Neuronal stem cell (in vitro differentiated cells): ENCODE data around the gene GDPD3.

Source experiments
- DNase-seq: peaks from one replicate; pipeline ENCODE4 v3.0.0-alpha.2; 2013; ENCODE audit warnings: low spot score
- H2AFZ ChIP-seq: one replicate; pipeline ENCODE4 v1.6.1; 2013; ENCODE audit warnings: mild to moderate bottlenecking, low read length, inconsistent platforms
- H2AK5ac ChIP-seq: 2 replicates; pipeline ENCODE4 v1.6.1; 2013; ENCODE audit warnings: low read depth, mild to moderate bottlenecking, inconsistent platforms, low read length, moderate library complexity, mixed read lengths
- H2BK120ac ChIP-seq: 2 replicates; pipeline ENCODE4 v1.6.1; 2013; ENCODE audit warnings: low read depth, mild to moderate bottlenecking, inconsistent platforms, low read length, moderate library complexity, mixed read lengths
- H2BK12ac ChIP-seq: one replicate; pipeline ENCODE4 v1.6.1; 2013; ENCODE audit warnings: low read length, inconsistent platforms
- H2BK15ac ChIP-seq: 2 replicates; pipeline ENCODE4 v1.6.1; 2013; ENCODE audit warnings: mild to moderate bottlenecking, low read length, inconsistent platforms, mixed read lengths
- H2BK5ac ChIP-seq: one replicate; pipeline ENCODE4 v1.6.1; 2013; ENCODE audit warnings: inconsistent platforms, mild to moderate bottlenecking, low read length, moderate library complexity
- H3K14ac ChIP-seq: one replicate; pipeline ENCODE4 v1.6.1; 2013; ENCODE audit warnings: low read length, inconsistent platforms
- H3K18ac ChIP-seq: 2 replicates; pipeline ENCODE4 v1.6.1; 2013; ENCODE audit warnings: low read length, inconsistent platforms
- H3K23ac ChIP-seq: 2 replicates; pipeline ENCODE4 v1.6.1; 2013; ENCODE audit warnings: low read depth, mild to moderate bottlenecking, mixed read lengths, low read length, inconsistent platforms; ENCODE audit not compliant: poor library complexity
- H3K27ac ChIP-seq: replicated peaks from 3 replicates; pipeline ENCODE4 v1.5.1; 2013; ENCODE audit warnings: low read length, inconsistent platforms
- H3K27me3 ChIP-seq, 3 experiments: 2 replicates each; pipeline ENCODE4 v1.6.1; 2013; ENCODE audit warnings: low read length in 3 of 3, mild to moderate bottlenecking in 2 of 3, inconsistent platforms in 1 of 3, low read depth in 1 of 3, mixed read lengths in 1 of 3, moderate library complexity in 1 of 3; ENCODE audit not compliant: control insufficient read depth in 3 of 3, insufficient read depth in 3 of 3
- H3K36me3 ChIP-seq, 2 donors: replicated peaks in 1 of 2; 2 replicates each; pipeline ENCODE4 v1.6.1; 2013; ENCODE audit warnings: low read length in 2 of 2; ENCODE audit not compliant: control insufficient read depth in 2 of 2, insufficient read depth in 2 of 2
- H3K4ac ChIP-seq: 2 replicates; pipeline ENCODE4 v1.6.1; 2013; ENCODE audit warnings: inconsistent platforms, mild to moderate bottlenecking, low read length, moderate library complexity
- H3K4me1 ChIP-seq, 2 donors: 1 replicate in 1 of 2; 2 replicates in 1 of 2; pipeline ENCODE4 v1.6.1; 2013; ENCODE audit warnings: low read length in 2 of 2, low read depth in 1 of 2; ENCODE audit not compliant: control insufficient read depth in 2 of 2, insufficient read depth in 1 of 2
- H3K4me2 ChIP-seq: one replicate; pipeline ENCODE4 v1.6.1; 2013; ENCODE audit warnings: mild to moderate bottlenecking, low read length, inconsistent platforms; ENCODE audit not compliant: insufficient read depth, poor library complexity, severe bottlenecking
- H3K4me3 ChIP-seq, 2 donors: 2 replicates each; pipeline ENCODE4 v1.5.1; 2013; ENCODE audit warnings: low read length in 2 of 2, mild to moderate bottlenecking in 2 of 2, inconsistent platforms in 1 of 2, moderate library complexity in 1 of 2
- H3K79me1 ChIP-seq: one replicate; pipeline ENCODE4 v1.6.1; 2013; ENCODE audit warnings: low read depth, mild to moderate bottlenecking, inconsistent platforms, low read length, moderate library complexity
- H3K9ac ChIP-seq: one replicate; pipeline ENCODE4 v1.6.1; 2013; ENCODE audit warnings: mild to moderate bottlenecking, low read depth, low read length, inconsistent platforms; ENCODE audit not compliant: poor library complexity
- H3K9me3 ChIP-seq, 2 donors: replicated peaks in 1 of 2; 2 replicates each; pipeline versions ENCODE3 to v1.6.1; 2013; ENCODE audit warnings: low read length in 2 of 2, mild to moderate bottlenecking in 2 of 2, inconsistent platforms in 1 of 2, low read depth in 1 of 2, mixed read lengths in 1 of 2, moderate library complexity in 1 of 2; ENCODE audit not compliant: control insufficient read depth in 2 of 2, insufficient read depth in 1 of 2
- H4K8ac ChIP-seq: one replicate; pipeline ENCODE4 v1.6.1; 2013; ENCODE audit warnings: low read depth, mild to moderate bottlenecking, inconsistent platforms, low read length, moderate library complexity
- H4K91ac ChIP-seq: one replicate; pipeline ENCODE4 v1.6.1; 2013; ENCODE audit warnings: low read length, low read depth, mild to moderate bottlenecking, inconsistent platforms; ENCODE audit not compliant: poor library complexity
- WGBS, 2 donors: extraction: QIAGEN DNeasy Blood & Tissue Kit; methylation state at CpG; one replicate each; pipeline ENCODE4 v1.1.7; 2013; ENCODE audit warnings: missing lambda C conversion rate in 2 of 2, mixed read lengths in 1 of 2; ENCODE audit not compliant: insufficient read length in 2 of 2, insufficient replicate concordance in 1 of 2; ENCODE audit errors: extremely low coverage in 2 of 2; 5-methylcytosine and 5-hydroxymethylcytosine counted together

Gene GDPD3

DNA sequence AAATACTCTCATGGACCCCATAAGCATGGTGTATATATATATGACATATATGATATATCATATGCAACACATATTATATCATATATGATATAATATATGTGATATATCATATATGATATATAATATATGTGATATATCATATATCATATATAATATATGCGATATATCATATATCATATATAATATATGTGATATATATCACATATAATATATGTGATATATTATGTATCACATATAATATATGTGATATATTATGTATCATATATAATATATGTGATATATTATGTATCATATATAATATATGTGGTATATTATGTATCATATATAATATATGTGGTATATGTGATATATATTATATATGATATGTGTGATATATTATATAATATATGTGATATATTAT, 31.6 kb upstream of the GDPD3 start:
- no peak overlapping the region for H2AK5ac ChIP-seq
- no peak overlapping the region for H4K8ac ChIP-seq
- H3K36me3 ChIP-seq, result no peaks in the 10 kb centered on the region
- H3K4ac ChIP-seq, result no peak overlapping the region
- H3K23ac ChIP-seq, result no peak overlapping the region
- no peak overlapping the region for H3K9ac ChIP-seq
- no peak overlapping the region for H3K14ac ChIP-seq
- no peak overlapping the region for H2BK12ac ChIP-seq
- no peak for DNase-seq
- H2BK15ac ChIP-seq, result no peak overlapping the region
- H2AFZ ChIP-seq, result no peak overlapping the region
- no peaks in the 10 kb centered on the region for H3K9me3 ChIP-seq
- WGBS, 2 donors, result no CpG with 5 or more reads among the region's 1 CpG
- H4K91ac ChIP-seq, result no peak overlapping the region
- H3K18ac ChIP-seq, result no peak overlapping the region
- H2BK5ac ChIP-seq, result no peak overlapping the region
- no peak overlapping the region for H3K4me2 ChIP-seq
- no peaks in the 10 kb centered on the region for H3K4me1 ChIP-seq
- no peak overlapping the region for H3K27ac ChIP-seq
- H2BK120ac ChIP-seq, result no peak overlapping the region
- no peak overlapping the region for H3K4me3 ChIP-seq
- no peaks in the 10 kb centered on the region for H3K27me3 ChIP-seq
- H3K79me1 ChIP-seq, result no peaks in the 10 kb centered on the region

DNA sequence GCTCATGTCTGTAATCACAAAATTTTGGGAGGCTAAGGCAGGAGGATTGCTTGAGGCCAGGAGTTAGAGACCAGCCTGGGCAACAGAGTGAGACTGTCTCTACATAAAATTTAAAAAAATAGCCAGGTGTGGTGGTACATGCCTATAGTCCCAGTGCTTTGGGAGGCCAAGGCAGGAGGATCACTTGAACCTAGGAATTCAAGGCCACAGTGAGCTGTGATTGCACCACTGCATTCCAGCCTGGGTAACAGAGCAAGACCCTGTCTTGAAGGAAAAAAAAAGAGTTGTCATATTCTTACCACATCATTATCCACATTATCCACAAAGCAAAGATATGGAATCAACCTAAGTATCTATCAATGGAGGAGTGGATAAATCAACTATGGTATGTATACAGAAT, 30.7 kb upstream of the GDPD3 start:
- H3K4me2 ChIP-seq, result no peak overlapping the region
- no peak overlapping the region for H2BK5ac ChIP-seq
- no peak overlapping the region for H2BK12ac ChIP-seq
- no peak for DNase-seq
- H3K4me3 ChIP-seq, result no peak overlapping the region
- H3K4ac ChIP-seq, result no peak overlapping the region
- H3K36me3 ChIP-seq, result no peaks in the 10 kb centered on the region
- H2AFZ ChIP-seq, result no peak overlapping the region
- no peak overlapping the region for H4K91ac ChIP-seq
- H3K27me3 ChIP-seq, result no peaks in the 10 kb centered on the region
- H3K18ac ChIP-seq, result no peak overlapping the region
- H4K8ac ChIP-seq, result no peak overlapping the region
- H2AK5ac ChIP-seq, result no peak overlapping the region
- H2BK15ac ChIP-seq, result no peak overlapping the region
- H3K4me1 ChIP-seq, result no peaks in the 10 kb centered on the region
- no peak overlapping the region for H3K14ac ChIP-seq
- H3K9ac ChIP-seq, result no peak overlapping the region
- no peak overlapping the region for H2BK120ac ChIP-seq
- H3K27ac ChIP-seq, result no peak overlapping the region
- H3K9me3 ChIP-seq, result no peaks in the 10 kb centered on the region
- peaks cover 2% of the 10 kb centered on the region for H3K79me1 ChIP-seq
- H3K23ac ChIP-seq, result no peak overlapping the region

- no CpG with 5 or more reads among the region's 2 CpGs for WGBS, 2 donors
- Histone ChIP-seq H3K36me3 (no peaks in the 10 kb centered on the region), H3K4me1 (no peaks in the 10 kb centered on the region), H3K4ac (no peak overlapping the region), H2BK120ac (no peak overlapping the region), H3K4me3 (no peak overlapping the region), H3K23ac (no peak overlapping the region), H4K8ac (no peak overlapping the region), H3K27ac (no peak overlapping the region), H2AFZ (no peak overlapping the region), H2BK12ac (no peak overlapping the region), H2BK5ac (no peak overlapping the region), H3K79me1 (peaks cover 2% of the 10 kb centered on the region), H3K4me2 (no peak overlapping the region), H3K9me3 (no peaks in the 10 kb centered on the region), H3K14ac (no peak overlapping the region), H4K91ac (no peak overlapping the region), H3K27me3 (no peaks in the 10 kb centered on the region), H2AK5ac (no peak overlapping the region), H3K9ac (no peak overlapping the region), H2BK15ac (no peak overlapping the region), H3K18ac (no peak overlapping the region)
- DNase-seq, result no peak
These were observed 30.0 kb upstream of the GDPD3 start for GRCh38 chr16:30143347-30143702.

GRCh38 chr16:30142672-30143346, 29.5 kb upstream of the GDPD3 start:
- Histone ChIP-seq H4K91ac (no peak overlapping the region), H3K23ac (no peak overlapping the region), H2BK15ac (no peak overlapping the region), H3K4ac (no peak overlapping the region), H2BK12ac (no peak overlapping the region), H3K4me1 (peaks cover 0 to 2% of the 10 kb centered on the region in 2 donors), H3K27me3 (no peaks in the 10 kb centered on the region), H4K8ac (no peak overlapping the region), H2AK5ac (no peak overlapping the region), H3K9me3 (no peaks in the 10 kb centered on the region), H3K4me3 (no peak overlapping the region), H3K9ac (no peak overlapping the region), H3K18ac (no peak overlapping the region), H3K79me1 (peaks cover 2% of the 10 kb centered on the region), H2AFZ (no peak overlapping the region), H3K27ac (no peak overlapping the region), H3K4me2 (no peak overlapping the region), H2BK120ac (no peak overlapping the region), H3K14ac (no peak overlapping the region), H2BK5ac (no peak overlapping the region), H3K36me3 (no peaks in the 10 kb centered on the region)
- no peak for DNase-seq
- WGBS, 2 donors, result no CpG with 5 or more reads among the region's 13 CpGs
